ENCODE measurements around the gene SHC3.

Gene SHC3

DNA sequence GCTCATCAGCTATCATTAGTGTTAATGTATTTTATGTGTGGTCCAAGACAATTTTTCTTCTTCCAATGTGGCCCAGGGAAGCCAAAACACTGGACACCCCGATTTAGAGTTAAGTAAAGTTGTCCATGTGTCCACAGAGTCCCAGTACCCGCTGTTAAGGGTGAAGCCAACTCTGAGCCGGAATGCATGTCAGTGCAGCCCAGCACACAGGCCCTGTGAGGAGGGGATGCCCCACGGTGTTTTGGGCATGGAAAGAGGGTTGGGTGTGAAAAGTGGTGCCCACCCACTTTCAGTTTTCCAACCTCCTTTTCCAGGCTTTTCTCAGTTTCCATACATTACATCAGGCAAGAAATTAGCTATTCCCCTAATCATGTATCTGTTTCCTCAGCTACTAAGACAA, 24.4 kb downstream of the SHC3 start:
- no peaks in the 10 kb centered on the region for H3K9me3 ChIP-seq (ENCODE audit: control insufficient read depth, insufficient read depth, low read depth, low read length)
- no peak overlapping the region for H3K9ac ChIP-seq (ENCODE audit: low read length)
- no peak overlapping the region for H3K27ac ChIP-seq (ENCODE audit: low read depth, low read length)
- no peaks in the 10 kb centered on the region for H3K36me3 ChIP-seq (ENCODE audit: control insufficient read depth, insufficient read depth, low read length)
- H3K4me1 ChIP-seq (ENCODE audit: control insufficient read depth, insufficient read depth, low read length), result no peaks in the 10 kb centered on the region
- H3K4me3 ChIP-seq (ENCODE audit: low read depth, low read length), result no peak overlapping the region
- H3K27me3 ChIP-seq (ENCODE audit: control insufficient read depth, insufficient read depth, low read length), result no peaks in the 10 kb centered on the region

DNA sequence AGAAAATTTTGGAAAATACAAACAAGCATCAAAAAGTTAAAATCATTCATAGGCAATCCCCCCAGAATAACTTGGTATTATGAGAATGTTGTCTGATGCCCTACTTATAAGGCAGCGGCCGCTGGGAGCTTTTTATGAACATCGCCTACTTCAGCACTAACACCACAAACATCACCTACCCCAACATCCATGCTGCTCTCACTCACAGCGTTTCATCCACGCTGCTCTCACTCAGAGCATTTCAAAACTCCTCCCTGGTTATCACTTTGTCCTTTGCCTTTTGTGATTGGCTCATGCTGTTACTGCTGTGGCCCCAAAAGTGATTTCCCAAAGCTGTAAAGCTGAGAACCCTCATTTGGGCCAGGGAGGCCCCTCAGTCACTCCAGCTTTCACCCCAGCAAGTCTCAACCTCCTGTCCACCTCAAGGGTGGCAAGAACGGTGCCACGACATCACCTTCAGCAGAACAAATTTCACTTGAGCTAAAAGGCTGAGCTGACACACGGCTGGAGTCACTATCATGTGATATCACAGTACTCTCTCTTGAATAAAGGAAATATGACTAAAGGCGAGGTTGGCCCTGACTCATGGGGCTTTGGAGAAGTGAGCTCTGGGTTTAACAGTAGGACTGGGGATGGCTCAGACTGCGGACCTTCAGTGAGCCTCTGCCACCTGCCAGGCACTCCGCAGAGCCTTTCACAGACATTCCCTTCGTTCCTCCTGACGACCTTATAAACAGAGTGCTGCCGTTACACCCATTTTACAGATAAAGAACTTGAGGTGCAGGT, 25.2 kb downstream of the SHC3 start:
- Histone ChIP-seq H3K9ac (ENCODE audit: low read length) (no peak overlapping the region), H3K4me1 (ENCODE audit: control insufficient read depth, insufficient read depth, low read length) (no peaks in the 10 kb centered on the region), H3K4me3 (ENCODE audit: low read depth, low read length) (no peak overlapping the region), H3K9me3 (ENCODE audit: control insufficient read depth, insufficient read depth, low read depth, low read length) (no peaks in the 10 kb centered on the region), H3K27ac (ENCODE audit: low read depth, low read length) (no peak overlapping the region), H3K36me3 (ENCODE audit: control insufficient read depth, insufficient read depth, low read length) (no peaks in the 10 kb centered on the region), H3K27me3 (ENCODE audit: control insufficient read depth, insufficient read depth, low read length) (no peaks in the 10 kb centered on the region)

DNA sequence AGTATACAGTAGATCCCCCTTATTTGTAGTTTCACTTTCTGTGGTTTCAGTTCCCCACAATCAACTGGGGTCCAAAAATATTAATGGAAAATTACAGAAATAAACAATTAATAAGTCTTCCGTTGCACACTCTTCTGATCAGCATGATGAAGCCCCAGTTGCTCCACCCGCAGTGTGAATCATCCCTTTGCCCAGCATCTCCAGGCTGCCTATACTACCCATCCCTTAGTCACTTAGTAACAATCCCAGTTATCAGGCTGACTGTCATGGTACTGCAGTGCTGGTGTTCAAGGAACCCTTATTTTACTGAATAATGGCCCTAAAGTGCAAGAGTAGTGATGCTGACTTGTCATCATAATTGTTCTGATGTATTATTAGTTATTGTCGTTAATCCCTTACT, 28.9 kb downstream of the SHC3 start:
- Histone ChIP-seq H3K4me1 (ENCODE audit: control insufficient read depth, insufficient read depth, low read length) (peaks cover 6% of the 10 kb centered on the region; the same call in 1 of the 2 replicates), H3K36me3 (ENCODE audit: control insufficient read depth, insufficient read depth, low read length) (no peaks in the 10 kb centered on the region), H3K9me3 (ENCODE audit: control insufficient read depth, insufficient read depth, low read depth, low read length) (no peaks in the 10 kb centered on the region), H3K27me3 (ENCODE audit: control insufficient read depth, insufficient read depth, low read length) (no peaks in the 10 kb centered on the region), H3K27ac (ENCODE audit: low read depth, low read length) (no peak overlapping the region), H3K9ac (ENCODE audit: low read length) (no peak overlapping the region), H3K4me3 (ENCODE audit: low read depth, low read length) (no peak overlapping the region)

DNA sequence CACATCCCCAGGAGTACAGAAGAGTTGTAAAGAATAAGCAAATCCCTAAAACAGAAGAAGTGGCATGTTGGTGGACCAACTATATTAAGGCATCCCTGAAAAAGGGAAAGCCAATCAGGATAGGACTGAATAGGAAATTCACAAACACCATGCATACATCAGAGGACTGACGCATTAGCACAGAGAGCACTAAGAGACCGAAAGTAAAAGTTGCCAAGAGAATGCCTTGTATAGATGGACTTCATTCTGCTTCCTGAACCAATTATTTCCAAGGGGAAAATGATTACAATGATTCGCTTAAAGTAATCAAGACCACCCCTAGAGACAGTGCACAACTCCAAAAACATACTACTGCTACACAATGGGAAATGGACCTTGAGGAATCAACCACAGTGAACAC, 33.5 kb downstream of the SHC3 start:
- Histone ChIP-seq H3K4me3 (ENCODE audit: low read depth, low read length) (no peak overlapping the region), H3K4me1 (ENCODE audit: control insufficient read depth, insufficient read depth, low read length) (peaks cover 6% of the 10 kb centered on the region; the same call in 1 of the 2 replicates), H3K36me3 (ENCODE audit: control insufficient read depth, insufficient read depth, low read length) (no peaks in the 10 kb centered on the region), H3K27ac (ENCODE audit: low read depth, low read length) (no peak overlapping the region), H3K9me3 (ENCODE audit: control insufficient read depth, insufficient read depth, low read depth, low read length) (no peaks in the 10 kb centered on the region), H3K9ac (ENCODE audit: low read length) (no peak overlapping the region), H3K27me3 (ENCODE audit: control insufficient read depth, insufficient read depth, low read length) (no peaks in the 10 kb centered on the region)

DNA sequence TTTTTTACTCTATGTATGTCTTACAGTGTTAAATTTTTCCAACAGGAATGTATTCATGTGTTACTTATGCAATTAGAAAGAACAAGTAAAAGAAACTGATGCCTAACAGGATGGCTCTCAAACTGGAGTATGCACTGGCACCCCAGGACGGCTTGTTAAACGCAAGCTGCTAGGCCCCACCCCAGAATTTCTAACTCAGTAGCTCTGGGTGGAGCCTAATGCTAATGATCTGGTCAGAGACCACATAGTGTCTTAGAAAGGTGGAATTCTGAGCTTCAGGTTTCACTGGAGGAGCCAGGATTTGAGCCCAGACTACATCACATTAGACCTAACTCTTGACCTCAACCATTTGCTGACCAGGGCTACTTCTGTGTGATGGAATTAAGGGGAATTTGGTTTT, 34.4 kb downstream of the SHC3 start:
- Histone ChIP-seq H3K36me3 (ENCODE audit: control insufficient read depth, insufficient read depth, low read length) (no peaks in the 10 kb centered on the region), H3K4me3 (ENCODE audit: low read depth, low read length) (no peak overlapping the region), H3K4me1 (ENCODE audit: control insufficient read depth, insufficient read depth, low read length) (peaks cover 6% of the 10 kb centered on the region; the same call in 1 of the 2 replicates), H3K27me3 (ENCODE audit: control insufficient read depth, insufficient read depth, low read length) (no peaks in the 10 kb centered on the region), H3K27ac (ENCODE audit: low read depth, low read length) (no peak overlapping the region), H3K9me3 (ENCODE audit: control insufficient read depth, insufficient read depth, low read depth, low read length) (no peaks in the 10 kb centered on the region), H3K9ac (ENCODE audit: low read length) (no peak overlapping the region)

DNA sequence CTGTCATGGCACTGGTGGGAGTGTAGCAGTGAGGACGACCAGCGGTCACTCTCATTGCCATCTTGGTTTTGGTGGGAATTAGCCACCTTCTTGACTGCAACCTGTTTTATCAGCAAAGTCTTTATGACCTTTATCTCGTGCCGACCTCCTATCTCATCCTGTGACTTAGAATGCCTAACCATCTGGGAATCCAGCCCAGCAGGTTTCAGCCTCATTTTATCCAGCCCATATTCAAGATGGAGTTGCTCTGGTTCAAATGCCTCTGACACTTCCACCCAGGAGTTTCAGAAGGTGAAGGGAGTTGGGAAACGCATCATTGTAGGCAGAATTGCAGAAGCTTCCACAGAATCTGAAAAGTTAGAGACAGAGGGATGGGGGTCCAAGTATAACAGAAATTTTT, 35.4 kb downstream of the SHC3 start:
- Histone ChIP-seq H3K4me3 (ENCODE audit: low read depth, low read length) (no peak overlapping the region), H3K36me3 (ENCODE audit: control insufficient read depth, insufficient read depth, low read length) (no peaks in the 10 kb centered on the region), H3K9me3 (ENCODE audit: control insufficient read depth, insufficient read depth, low read depth, low read length) (no peaks in the 10 kb centered on the region), H3K27ac (ENCODE audit: low read depth, low read length) (no peak overlapping the region), H3K27me3 (ENCODE audit: control insufficient read depth, insufficient read depth, low read length) (no peaks in the 10 kb centered on the region), H3K4me1 (ENCODE audit: control insufficient read depth, insufficient read depth, low read length) (peaks cover 6% of the 10 kb centered on the region; the same call in 1 of the 2 replicates), H3K9ac (ENCODE audit: low read length) (no peak overlapping the region)

DNA sequence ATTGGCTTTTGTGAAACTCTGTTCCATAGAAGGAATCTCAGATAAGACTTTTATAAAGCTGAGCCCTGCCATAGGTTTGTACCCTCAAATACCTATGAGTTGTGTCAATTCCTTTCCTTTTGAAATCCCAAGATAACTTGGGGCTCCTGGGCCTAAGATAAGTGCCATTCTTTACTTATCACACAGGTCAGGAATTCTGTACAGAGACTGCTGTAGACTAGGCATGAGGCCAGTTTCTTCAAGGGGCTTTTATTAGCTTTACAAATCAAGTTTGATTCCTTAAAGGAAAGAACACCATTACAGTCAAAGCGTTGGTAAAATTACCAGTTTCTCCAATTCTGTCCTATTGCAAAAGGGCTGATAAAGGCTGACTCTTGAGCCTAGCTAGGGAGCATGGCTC, 39.2 kb downstream of the SHC3 start:
- Histone ChIP-seq H3K4me1 (ENCODE audit: control insufficient read depth, insufficient read depth, low read length) (no peaks in the 10 kb centered on the region), H3K36me3 (ENCODE audit: control insufficient read depth, insufficient read depth, low read length) (no peaks in the 10 kb centered on the region), H3K4me3 (ENCODE audit: low read depth, low read length) (no peak overlapping the region), H3K27ac (ENCODE audit: low read depth, low read length) (no peak overlapping the region), H3K9ac (ENCODE audit: low read length) (no peak overlapping the region), H3K27me3 (ENCODE audit: control insufficient read depth, insufficient read depth, low read length) (no peaks in the 10 kb centered on the region), H3K9me3 (ENCODE audit: control insufficient read depth, insufficient read depth, low read depth, low read length) (peaks cover 12% of the 10 kb centered on the region)

DNA sequence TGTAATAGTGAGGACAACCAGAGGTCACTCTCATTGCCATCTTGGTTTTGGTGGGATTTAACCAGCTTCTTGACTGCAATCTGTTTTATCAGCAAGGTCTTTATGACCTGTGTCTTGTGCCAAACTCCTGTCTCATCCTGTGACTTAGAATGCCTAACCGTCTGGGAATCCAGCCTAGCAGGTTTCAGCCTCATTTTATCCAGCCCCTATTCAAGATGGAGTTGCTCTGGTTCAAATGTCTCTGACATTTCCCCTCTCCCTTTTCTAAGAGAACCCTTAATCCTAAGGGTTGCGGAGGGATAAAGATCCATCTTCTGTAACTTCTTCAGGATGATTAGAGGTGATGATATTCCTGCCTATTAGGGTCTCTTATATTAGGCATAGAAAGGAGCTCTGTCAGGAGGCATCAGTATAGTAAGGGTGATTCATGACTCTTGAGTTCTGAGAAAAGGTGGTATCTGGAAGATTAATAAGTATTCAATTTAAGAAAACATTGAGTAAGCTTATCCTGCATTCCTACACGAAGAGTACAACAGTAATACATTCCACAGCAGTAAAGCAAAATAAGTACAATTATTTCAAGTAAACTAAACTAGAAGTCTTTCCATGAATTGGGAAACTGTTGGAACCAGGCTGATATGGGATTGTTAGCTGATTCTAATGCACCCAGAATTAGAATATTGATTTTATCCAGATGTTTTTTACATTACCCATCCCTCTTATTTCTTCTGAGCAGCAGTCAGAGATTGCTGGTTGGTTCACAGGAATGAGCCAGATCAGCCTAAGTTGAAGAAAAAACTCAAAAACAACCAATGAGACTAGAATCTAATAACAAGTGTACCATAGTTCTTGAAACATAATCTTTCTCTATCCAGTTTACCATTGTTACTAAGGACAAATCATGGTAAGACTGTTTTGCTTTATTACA, 39.9 kb downstream of the SHC3 start:
- no peaks in the 10 kb centered on the region for H3K4me1 ChIP-seq (ENCODE audit: control insufficient read depth, insufficient read depth, low read length)
- H3K27ac ChIP-seq (ENCODE audit: low read depth, low read length), result no peak overlapping the region
- H3K27me3 ChIP-seq (ENCODE audit: control insufficient read depth, insufficient read depth, low read length), result no peaks in the 10 kb centered on the region
- no peak overlapping the region for H3K4me3 ChIP-seq (ENCODE audit: low read depth, low read length)
- H3K9me3 ChIP-seq (ENCODE audit: control insufficient read depth, insufficient read depth, low read depth, low read length), result peaks cover 19% of the 10 kb centered on the region
- no peaks in the 10 kb centered on the region for H3K36me3 ChIP-seq (ENCODE audit: control insufficient read depth, insufficient read depth, low read length)
- H3K9ac ChIP-seq (ENCODE audit: low read length), result no peak overlapping the region

DNA sequence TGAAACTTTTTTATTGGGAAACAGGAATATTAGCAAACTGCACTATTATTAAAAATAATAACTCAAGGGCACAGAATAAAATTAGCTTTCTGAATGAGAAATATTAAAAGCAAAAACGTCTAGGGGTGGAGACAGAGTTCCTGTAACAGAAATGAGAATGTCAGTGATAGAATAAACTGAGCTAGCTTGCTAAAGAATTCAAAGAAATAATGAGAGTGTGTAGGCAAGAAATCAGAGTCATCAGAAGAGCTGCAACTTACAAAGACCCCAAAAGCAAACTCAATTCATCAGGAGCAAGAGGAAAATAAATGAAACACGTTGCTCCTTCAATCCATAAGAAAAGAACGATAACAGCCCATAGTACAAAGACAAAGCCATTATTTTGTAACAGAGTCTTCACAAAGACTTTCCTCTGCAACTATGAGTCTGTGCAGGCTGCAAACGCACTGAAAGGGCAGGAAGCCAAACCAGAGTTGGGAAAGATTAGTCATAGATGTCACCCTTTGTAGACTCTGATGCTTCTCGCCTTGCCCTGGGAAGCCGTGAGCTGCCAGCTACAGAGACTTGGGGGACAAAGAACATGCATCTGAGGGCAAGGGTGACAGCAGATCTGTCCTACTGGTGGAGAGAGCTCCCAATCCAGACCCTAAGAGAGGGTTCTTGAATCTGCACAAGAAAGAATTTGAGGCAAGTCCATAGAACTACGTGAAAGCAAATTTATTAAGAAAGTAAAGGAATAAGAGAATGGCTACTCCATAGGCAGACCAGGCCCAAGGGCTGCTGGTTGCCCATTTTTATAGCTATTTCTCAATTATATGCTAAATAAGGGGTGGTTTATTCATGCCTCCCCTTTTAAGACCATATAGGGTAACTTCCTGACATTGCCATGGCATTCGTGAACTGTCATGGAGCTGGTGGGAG, 40.8 kb downstream of the SHC3 start:
- Histone ChIP-seq H3K27me3 (ENCODE audit: control insufficient read depth, insufficient read depth, low read length) (no peaks in the 10 kb centered on the region), H3K36me3 (ENCODE audit: control insufficient read depth, insufficient read depth, low read length) (no peaks in the 10 kb centered on the region), H3K27ac (ENCODE audit: low read depth, low read length) (no peak overlapping the region), H3K9me3 (ENCODE audit: control insufficient read depth, insufficient read depth, low read depth, low read length) (peaks cover 19% of the 10 kb centered on the region), H3K4me1 (ENCODE audit: control insufficient read depth, insufficient read depth, low read length) (no peaks in the 10 kb centered on the region), H3K9ac (ENCODE audit: low read length) (no peak overlapping the region), H3K4me3 (ENCODE audit: low read depth, low read length) (no peak overlapping the region)

DNA sequence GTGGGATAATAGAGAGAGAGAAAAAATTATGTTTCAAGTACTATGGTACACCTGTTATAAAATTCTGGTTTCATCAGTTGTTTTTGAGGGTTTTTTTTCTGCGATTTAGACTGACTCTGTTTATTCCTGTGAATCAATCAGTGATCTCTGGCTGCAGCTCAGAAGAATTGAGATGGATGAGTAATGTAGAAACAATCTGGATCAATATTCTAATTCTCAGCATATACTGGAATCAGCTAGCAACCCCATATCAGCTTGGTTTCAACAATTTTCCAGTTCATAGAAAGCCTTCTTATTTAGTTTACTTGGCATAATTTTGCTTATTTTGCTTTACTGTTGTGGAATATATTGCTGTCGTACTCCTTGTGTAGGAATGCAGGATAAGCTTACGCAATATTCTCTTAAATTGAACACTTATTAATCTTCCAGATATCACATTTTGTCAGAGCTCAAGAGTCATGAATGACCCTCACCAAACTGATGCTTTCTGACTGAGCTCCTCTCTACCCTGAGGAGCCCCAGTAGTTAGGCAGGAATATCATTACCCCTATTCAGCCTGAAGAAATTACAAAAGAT, 42.9 kb downstream of the SHC3 start:
- no peaks in the 10 kb centered on the region for H3K4me1 ChIP-seq (ENCODE audit: control insufficient read depth, insufficient read depth, low read length)
- no peak overlapping the region for H3K27ac ChIP-seq (ENCODE audit: low read depth, low read length)
- H3K27me3 ChIP-seq (ENCODE audit: control insufficient read depth, insufficient read depth, low read length), result no peaks in the 10 kb centered on the region
- H3K9me3 ChIP-seq (ENCODE audit: control insufficient read depth, insufficient read depth, low read depth, low read length), result peaks cover 19% of the 10 kb centered on the region
- no peak overlapping the region for H3K9ac ChIP-seq (ENCODE audit: low read length)
- H3K36me3 ChIP-seq (ENCODE audit: control insufficient read depth, insufficient read depth, low read length), result no peaks in the 10 kb centered on the region
- no peak overlapping the region for H3K4me3 ChIP-seq (ENCODE audit: low read depth, low read length)
